GM04504 (cell line): ENCODE measurements around the gene SESN3.
"Not testable (repeated sequence)": the region's sequence is repeated elsewhere in the genome, so short reads cannot be mapped to it uniquely, and the experiment has no call there.

Source experiments
- DNase-seq: peaks from one replicate; pipeline ENCODE4 v3.0.0-alpha.2; 2012; ENCODE audit warnings: low read depth

Gene SESN3

GRCh38 chr11:95219599-95219998 is 11.4 kb downstream of the SESN3 start:
- no peak for DNase-seq

GRCh38 chr11:95218149-95218548 is 12.9 kb downstream of the SESN3 start:
- DNase-seq = no peak

- DNase-seq = no peak
Observed at GRCh38 chr11:95212609-95213008, 18.4 kb downstream of the SESN3 start.

- DNase-seq = not testable (repeated sequence)
Observed at GRCh38 chr11:95209535-95209934, 21.5 kb downstream of the SESN3 start.

GRCh38 chr11:95200781-95201457 is 30.1 kb downstream of the SESN3 start:
- DNase-seq = no peak

- no peak for DNase-seq
Observed at GRCh38 chr11:95195831-95196230, 35.2 kb downstream of the SESN3 start.

GRCh38 chr11:95193541-95193940 is 37.5 kb downstream of the SESN3 start:
- DNase-seq = no peak

- DNase-seq = no peak
Observed at GRCh38 chr11:95192717-95193116, 38.3 kb downstream of the SESN3 start.

GRCh38 chr11:95187723-95188122 is 43.3 kb downstream of the SESN3 start:
- DNase-seq = no peak

- DNase-seq = no peak
Observed at GRCh38 chr11:95182397-95182796, 48.6 kb downstream of the SESN3 start.

GRCh38 chr11:95175818-95176380 is 55.1 kb downstream of the SESN3 start:
- DNase-seq = no peak

GRCh38 chr11:95170294-95170693 is 60.7 kb downstream of the SESN3 start:
- no peak for DNase-seq

GRCh38 chr11:95166781-95167180 is 64.2 kb downstream of the SESN3 start:
- DNase-seq = no peak

- DNase-seq = no peak
Observed at GRCh38 chr11:95165638-95166037, 65.4 kb downstream of the SESN3 start.

GRCh38 chr11:95163106-95163505 is 67.9 kb downstream of the SESN3 start:
- DNase-seq = no peak

GRCh38 chr11:95161248-95161647 is 69.8 kb downstream of the SESN3 start:
- DNase-seq = no peak

- no peak for DNase-seq
Observed at GRCh38 chr11:95157824-95158223, 73.2 kb downstream of the SESN3 start.

GRCh38 chr11:95156916-95157541 is 74.0 kb downstream of the SESN3 start:
- DNase-seq = no peak

GRCh38 chr11:95156133-95156721 is 74.8 kb downstream of the SESN3 start:
- DNase-seq = no peak

- DNase-seq = no peak
Observed at GRCh38 chr11:95155385-95155784, 75.6 kb downstream of the SESN3 start.

- no peak for DNase-seq
Observed at GRCh38 chr11:95154514-95154913, 76.5 kb downstream of the SESN3 start.

GRCh38 chr11:95153857-95154246 is 77.2 kb downstream of the SESN3 start:
- no peak for DNase-seq
